Stimulated activated effector memory CD8-positive, alpha-beta T cell treated with anti-CD3 and anti-CD28 coated beads, Interleukin-12 subunit alpha, Interleukin-12 subunit beta, amount 100 ng/mL, for 72 hours (primary cell): ENCODE data around the gene CRACDL.

ENCODE experiments used
- ATAC-seq: fragments of 150-1000 bp; cut with Tn5 transposase; 2 replicates; pipeline ENCODE4 v1.10.0; 2021
- DNase-seq, 2 donors: peaks; one replicate each; pipeline ENCODE4 v3.0.0; 2021 to 2022; ENCODE audit warnings: low spot score in 2 of 2
- H3K27ac Mint-ChIP-seq: one replicate; pipeline ENCODE4 v1.8.0; 2022; ENCODE audit warnings: mild to moderate bottlenecking, mixed read lengths
- H3K36me3 Mint-ChIP-seq: one replicate; pipeline ENCODE4 v1.8.0; 2022; ENCODE audit warnings: mild to moderate bottlenecking, mixed read lengths
- H3K4me1 Mint-ChIP-seq: one replicate; pipeline ENCODE4 v1.8.0; 2022; ENCODE audit warnings: mixed read lengths
- H3K4me3 Mint-ChIP-seq: one replicate; pipeline ENCODE4 v1.8.0; 2022; ENCODE audit warnings: mild to moderate bottlenecking, mixed read lengths
- H3K9me3 Mint-ChIP-seq: one replicate; pipeline ENCODE4 v1.8.0; 2022; ENCODE audit warnings: mixed read lengths

CRACDL gene

GRCh38 chr2:98839292-98839691, 96.7 kb downstream of the CRACDL start:
- Mint-ChIP-seq H3K9me3 (no peaks in the 10 kb centered on the region), H3K4me1 (peaks cover 16% of the 10 kb centered on the region), H3K4me3 (no peak overlapping the region), H3K27ac (no peak overlapping the region), H3K36me3 (no peaks in the 10 kb centered on the region)
- ATAC-seq = no peak
- DNase-seq = no peak

GRCh38 chr2:98835831-98836385, 100.1 kb downstream of the CRACDL start:
- Mint-ChIP-seq H3K36me3 (no peaks in the 10 kb centered on the region), H3K9me3 (no peaks in the 10 kb centered on the region), H3K4me1 (peaks cover 37% of the 10 kb centered on the region), H3K27ac (peak overlapping the region; percentile 58), H3K4me3 (peak overlapping the region; percentile 49)
- DNase-seq (no peak), ATAC-seq (peak; percentile 71)

- no peak for DNase-seq
- peak overlapping the region; percentile 53 for H3K27ac Mint-ChIP-seq
- H3K4me3 Mint-ChIP-seq = no peak overlapping the region
- no peaks in the 10 kb centered on the region for H3K9me3 Mint-ChIP-seq
- no peaks in the 10 kb centered on the region for H3K36me3 Mint-ChIP-seq
- H3K4me1 Mint-ChIP-seq = peaks cover 48% of the 10 kb centered on the region
- ATAC-seq = no peak
Measured at GRCh38 chr2:98833917-98834263, 102.1 kb downstream of the CRACDL start.

GRCh38 chr2:98833172-98833916, 102.7 kb downstream of the CRACDL start:
- Mint-ChIP-seq H3K4me1 (peaks cover 53% of the 10 kb centered on the region), H3K27ac (peak overlapping the region; percentile 53), H3K9me3 (no peaks in the 10 kb centered on the region), H3K4me3 (no peak overlapping the region), H3K36me3 (no peaks in the 10 kb centered on the region)
- ATAC-seq = peak; percentile 94
- no peak for DNase-seq

- peak overlapping the region; percentile 53 for H3K27ac Mint-ChIP-seq
- H3K4me3 Mint-ChIP-seq = no peak overlapping the region
- DNase-seq (no peak), ATAC-seq (no peak)
- peaks cover 63% of the 10 kb centered on the region for H3K4me1 Mint-ChIP-seq
- no peaks in the 10 kb centered on the region for H3K36me3 Mint-ChIP-seq
- no peaks in the 10 kb centered on the region for H3K9me3 Mint-ChIP-seq
Measured at GRCh38 chr2:98832172-98832571, 103.9 kb downstream of the CRACDL start.

- ATAC-seq (no peak), DNase-seq (no peak)
- Mint-ChIP-seq H3K9me3 (no peaks in the 10 kb centered on the region), H3K27ac (no peak overlapping the region), H3K4me3 (no peak overlapping the region), H3K4me1 (peaks cover 54% of the 10 kb centered on the region), H3K36me3 (no peaks in the 10 kb centered on the region)
Measured at GRCh38 chr2:98830571-98831145, 105.4 kb downstream of the CRACDL start.

GRCh38 chr2:98829581-98830270, 106.3 kb downstream of the CRACDL start:
- Mint-ChIP-seq H3K9me3 (no peaks in the 10 kb centered on the region), H3K4me3 (no peak overlapping the region), H3K27ac (peak overlapping the region; percentile 67), H3K36me3 (no peaks in the 10 kb centered on the region), H3K4me1 (peaks cover 47% of the 10 kb centered on the region)
- DNase-seq = no peak
- no peak for ATAC-seq

GRCh38 chr2:98828793-98829371, 107.1 kb downstream of the CRACDL start:
- peaks cover 51% of the 10 kb centered on the region for H3K4me1 Mint-ChIP-seq
- peak in 1 of 2 donors; percentile 49 for DNase-seq
- H3K36me3 Mint-ChIP-seq = no peaks in the 10 kb centered on the region
- ATAC-seq = no peak
- peak overlapping the region; percentile 67 for H3K27ac Mint-ChIP-seq
- no peaks in the 10 kb centered on the region for H3K9me3 Mint-ChIP-seq
- H3K4me3 Mint-ChIP-seq = peak overlapping the region; percentile 6

- no peaks in the 10 kb centered on the region for H3K36me3 Mint-ChIP-seq
- DNase-seq = peak in 1 of 2 donors; percentile 42
- ATAC-seq = no peak
- peaks cover 51% of the 10 kb centered on the region for H3K4me1 Mint-ChIP-seq
- no peaks in the 10 kb centered on the region for H3K9me3 Mint-ChIP-seq
- H3K4me3 Mint-ChIP-seq = peak overlapping the region; percentile 6
- peak overlapping the region; percentile 67 for H3K27ac Mint-ChIP-seq
Measured at GRCh38 chr2:98828369-98828744, 107.7 kb downstream of the CRACDL start.

- ATAC-seq = no peak
- no peaks in the 10 kb centered on the region for H3K36me3 Mint-ChIP-seq
- peak overlapping the region; percentile 6 for H3K4me3 Mint-ChIP-seq
- H3K27ac Mint-ChIP-seq = peak overlapping the region; percentile 67
- peaks cover 46% of the 10 kb centered on the region for H3K4me1 Mint-ChIP-seq
- DNase-seq = peak in 1 of 2 donors; percentile 35
- no peaks in the 10 kb centered on the region for H3K9me3 Mint-ChIP-seq
Measured at GRCh38 chr2:98827625-98828368, 108.2 kb downstream of the CRACDL start.

GRCh38 chr2:98826856-98827255, 109.2 kb downstream of the CRACDL start:
- peaks cover 39% of the 10 kb centered on the region for H3K4me1 Mint-ChIP-seq

GRCh38 chr2:98825858-98826257, 110.2 kb downstream of the CRACDL start:
- Mint-ChIP-seq H3K27ac (no peak overlapping the region), H3K4me1 (peaks cover 38% of the 10 kb centered on the region), H3K9me3 (no peaks in the 10 kb centered on the region), H3K4me3 (no peak overlapping the region), H3K36me3 (no peaks in the 10 kb centered on the region)
- no peak for DNase-seq
- ATAC-seq = no peak

More at GRCh38 chr2:98826856-98827255, 109.2 kb downstream of the CRACDL start:
- no peaks in the 10 kb centered on the region for H3K9me3 Mint-ChIP-seq
- no peaks in the 10 kb centered on the region for H3K36me3 Mint-ChIP-seq
- DNase-seq (peak in 1 of 2 donors; percentile 29), ATAC-seq (no peak)
- H3K4me3 Mint-ChIP-seq = no peak overlapping the region
- H3K27ac Mint-ChIP-seq = no peak overlapping the region

GRCh38 chr2:98825404-98825803, 110.6 kb downstream of the CRACDL start:
- peak in 1 of 2 donors; percentile 32 for DNase-seq
- Mint-ChIP-seq H3K27ac (no peak overlapping the region), H3K4me3 (no peak overlapping the region)

GRCh38 chr2:98825020-98825350, 111.0 kb downstream of the CRACDL start:
- ATAC-seq (no peak), DNase-seq (peak in 1 of 2 donors; percentile 28)
- H3K27ac Mint-ChIP-seq = no peak overlapping the region
- H3K4me3 Mint-ChIP-seq = no peak overlapping the region
- no peaks in the 10 kb centered on the region for H3K9me3 Mint-ChIP-seq
- H3K36me3 Mint-ChIP-seq = no peaks in the 10 kb centered on the region
- peaks cover 38% of the 10 kb centered on the region for H3K4me1 Mint-ChIP-seq

More at GRCh38 chr2:98825404-98825803, 110.6 kb downstream of the CRACDL start:
- Mint-ChIP-seq H3K9me3 (no peaks in the 10 kb centered on the region), H3K36me3 (no peaks in the 10 kb centered on the region), H3K4me1 (peaks cover 38% of the 10 kb centered on the region)
- no peak for ATAC-seq
